ENCODE measurements around the gene SHF. TPM values are rescaled to one million over a fixed set of nuclear protein-coding genes. Genes with fewer than 3 reads are reported as not detected.

Gene SHF
- total RNA-seq, 1 experiment from 2014 or later, result 0.44 TPM

DNA sequence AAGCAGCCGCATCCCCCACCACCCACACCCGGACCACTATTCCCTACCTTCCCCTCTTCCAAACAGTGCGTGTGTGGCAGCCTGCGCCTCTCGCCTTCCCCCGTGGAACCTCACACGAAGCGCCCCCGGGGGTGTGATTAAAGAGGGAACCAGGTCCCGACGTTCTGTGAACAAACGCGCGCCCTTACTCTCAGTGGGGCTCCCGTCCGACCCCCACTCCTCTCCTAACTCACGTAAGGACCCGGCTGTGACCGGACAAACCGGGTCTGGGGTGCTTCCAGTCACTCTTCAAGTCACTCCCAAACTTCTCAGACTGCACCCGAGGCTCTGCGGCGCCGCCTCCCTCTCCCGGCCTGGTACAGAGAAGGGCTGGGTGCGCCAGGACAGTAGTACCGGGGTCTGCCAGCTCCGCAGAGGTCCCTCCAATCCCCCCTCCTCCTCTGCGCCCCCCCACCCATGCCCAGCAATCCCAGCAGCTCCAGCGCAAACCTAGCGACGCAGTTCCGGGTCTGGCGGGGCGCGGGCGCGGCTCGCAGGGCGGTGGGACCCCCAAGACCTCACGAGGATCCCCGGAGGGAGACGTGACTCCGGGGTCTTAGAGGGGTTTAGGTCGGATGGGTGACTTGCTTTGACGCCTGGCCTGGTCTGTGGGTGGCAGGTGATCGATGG lies 58.7 kb downstream of the SHF start:
- Mint-ChIP-seq H3K4me3 (ENCODE audit: unreplicated experiment) (peak overlapping the region; percentile 70), H3K4me1 (ENCODE audit: insufficient read depth, unreplicated experiment) (peaks cover 17% of the 10 kb centered on the region), H3K27ac (ENCODE audit: low read depth, unreplicated experiment) (no peak overlapping the region), H3K36me3 (ENCODE audit: insufficient read depth, unreplicated experiment) (peaks cover 2% of the 10 kb centered on the region), H3K9me3 (ENCODE audit: unreplicated experiment) (no peaks in the 10 kb centered on the region), H3K27me3 (ENCODE audit: insufficient read depth, unreplicated experiment) (peaks cover 21% of the 10 kb centered on the region)
- ChIA-PET POLR2A (interaction anchor here (1.1 to 1.3 kb wide), 3 partner anchors 27 to 273 kb away, joined by 3 to 9 read pairs (median 3); a partner anchor contains a TSS), CTCF (interaction anchor here (1.4 kb wide), 1 partner anchor 8 kb away, joined by 6 read pairs; no protein-coding TSS in a partner anchor)
- BruUV-seq (replicated peaks), result no TSS peak
- intact Hi-C loops (cut with micrococcal nuclease), result loop anchor here (5.0 kb wide), 1 partner anchor 328 kb away; no protein-coding TSS in a partner anchor
- no peak for DNase-seq (ENCODE audit: unreplicated experiment)
- TF ChIP-seq, protein P1, sequence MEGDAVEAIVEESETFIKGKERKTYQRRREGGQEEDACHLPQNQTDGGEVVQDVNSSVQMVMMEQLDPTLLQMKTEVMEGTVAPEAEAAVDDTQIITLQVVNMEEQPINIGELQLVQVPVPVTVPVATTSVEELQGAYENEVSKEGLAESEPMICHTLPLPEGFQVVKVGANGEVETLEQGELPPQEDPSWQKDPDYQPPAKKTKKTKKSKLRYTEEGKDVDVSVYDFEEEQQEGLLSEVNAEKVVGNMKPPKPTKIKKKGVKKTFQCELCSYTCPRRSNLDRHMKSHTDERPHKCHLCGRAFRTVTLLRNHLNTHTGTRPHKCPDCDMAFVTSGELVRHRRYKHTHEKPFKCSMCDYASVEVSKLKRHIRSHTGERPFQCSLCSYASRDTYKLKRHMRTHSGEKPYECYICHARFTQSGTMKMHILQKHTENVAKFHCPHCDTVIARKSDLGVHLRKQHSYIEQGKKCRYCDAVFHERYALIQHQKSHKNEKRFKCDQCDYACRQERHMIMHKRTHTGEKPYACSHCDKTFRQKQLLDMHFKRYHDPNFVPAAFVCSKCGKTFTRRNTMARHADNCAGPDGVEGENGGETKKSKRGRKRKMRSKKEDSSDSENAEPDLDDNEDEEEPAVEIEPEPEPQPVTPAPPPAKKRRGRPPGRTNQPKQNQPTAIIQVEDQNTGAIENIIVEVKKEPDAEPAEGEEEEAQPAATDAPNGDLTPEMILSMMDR (IDR thresholded peaks at IDR 0.05; ENCODE audit: unreplicated experiment), result no peak

DNA sequence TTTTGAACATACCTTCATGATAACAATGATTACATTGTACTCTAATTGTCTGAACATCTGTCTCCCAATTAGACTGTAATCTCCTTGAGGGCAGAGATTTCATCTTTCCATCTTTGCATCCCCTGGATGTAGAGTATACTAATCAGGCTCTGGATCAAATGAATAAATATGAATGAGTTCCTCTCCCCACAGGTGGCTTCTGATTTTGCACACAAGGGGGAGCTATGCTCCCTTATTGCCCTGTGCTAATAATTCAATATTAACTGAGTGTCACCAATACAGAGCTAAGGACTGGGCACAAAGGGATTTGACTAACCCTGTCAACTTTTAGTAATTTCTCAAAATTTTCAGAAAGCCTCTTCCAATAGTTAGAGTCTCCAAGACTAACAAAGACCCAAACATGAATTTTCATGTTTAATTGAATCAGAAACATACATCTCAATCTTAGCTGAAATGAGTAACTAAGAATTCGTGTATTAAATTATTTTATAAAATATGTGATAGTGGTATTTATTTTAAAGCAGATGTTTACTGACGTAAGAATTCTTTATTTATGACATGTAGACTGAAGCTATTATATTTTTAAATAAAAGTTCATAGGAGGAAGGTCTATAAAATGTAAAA lies 61.1 kb downstream of the SHF start:
- ChIA-PET POLR2A (interaction anchor here (0.6 to 1.9 kb wide), 8 partner anchors 9 to 161 kb away, joined by 3 to 8 read pairs (median 3); no protein-coding TSS in a partner anchor), CTCF (interaction anchor here (0.5 to 6.5 kb wide), 32 partner anchors 9 to 430 kb away, joined by 3 to 93 read pairs (median 4); partner anchors contain the start of gene DUOXA2)
- no TSS peak for BruUV-seq (replicated peaks)
- TF ChIP-seq, protein P1 (IDR thresholded peaks at IDR 0.05; ENCODE audit: unreplicated experiment), result peak; percentile 70
- no peak overlapping the region for H3K4me3 Mint-ChIP-seq (ENCODE audit: unreplicated experiment)
- intact Hi-C loops (cut with micrococcal nuclease), result loop anchor here (1.0 to 5.0 kb wide), 6 partner anchors 32 to 331 kb away; no protein-coding TSS in a partner anchor
- H3K36me3 Mint-ChIP-seq (ENCODE audit: insufficient read depth, unreplicated experiment), result no peaks in the 10 kb centered on the region
- no peak overlapping the region for H3K27ac Mint-ChIP-seq (ENCODE audit: low read depth, unreplicated experiment)
- DNase-seq (ENCODE audit: unreplicated experiment), result peak; percentile 63
- H3K9me3 Mint-ChIP-seq (ENCODE audit: unreplicated experiment), result no peaks in the 10 kb centered on the region
- H3K4me1 Mint-ChIP-seq (ENCODE audit: insufficient read depth, unreplicated experiment), result peaks cover 11% of the 10 kb centered on the region
- H3K27me3 Mint-ChIP-seq (ENCODE audit: insufficient read depth, unreplicated experiment), result peaks cover 21% of the 10 kb centered on the region

DNA sequence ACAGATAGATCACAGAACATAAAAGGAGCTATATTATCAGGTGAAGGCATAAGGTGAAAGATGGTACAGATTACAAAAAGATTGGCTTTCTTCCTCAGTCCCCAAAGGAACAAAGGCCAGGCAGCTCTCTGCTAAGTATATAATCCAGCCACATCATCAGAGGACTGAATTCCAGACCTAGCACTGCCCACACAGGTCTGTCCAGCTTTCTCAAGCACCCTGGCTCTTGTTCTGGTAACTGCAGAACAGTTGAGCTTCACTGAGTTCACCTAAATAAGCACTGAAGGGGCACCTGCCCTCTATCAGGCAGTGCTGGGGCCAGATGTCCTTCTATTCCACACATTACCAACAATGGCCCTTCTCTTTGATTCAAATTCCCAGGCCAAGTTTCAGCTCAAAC lies 64.4 kb downstream of the SHF start:
- peaks cover 21% of the 10 kb centered on the region for H3K27me3 Mint-ChIP-seq (ENCODE audit: insufficient read depth, unreplicated experiment)
- CTCF ChIA-PET, result interaction anchor here (0.5 to 6.5 kb wide), 5 partner anchors 22 to 277 kb away, joined by 3 to 93 read pairs (median 7); no protein-coding TSS in a partner anchor
- DNase-seq (ENCODE audit: unreplicated experiment), result no peak

More for the DNA sequence above, 64.4 kb downstream of the SHF start:
- no peak overlapping the region for H3K4me3 Mint-ChIP-seq (ENCODE audit: unreplicated experiment)
- intact Hi-C loops (cut with micrococcal nuclease), result no loop called here
- peaks cover 7% of the 10 kb centered on the region for H3K4me1 Mint-ChIP-seq (ENCODE audit: insufficient read depth, unreplicated experiment)
- no TSS peak for BruUV-seq (replicated peaks)
- no peaks in the 10 kb centered on the region for H3K9me3 Mint-ChIP-seq (ENCODE audit: unreplicated experiment)
- TF ChIP-seq, protein P1 (IDR thresholded peaks at IDR 0.05; ENCODE audit: unreplicated experiment), result no peak
- POLR2A ChIA-PET, result interaction anchor here (1.1 kb wide), 1 partner anchor 156 kb away, joined by 3 read pairs; no protein-coding TSS in a partner anchor
- no peak overlapping the region for H3K27ac Mint-ChIP-seq (ENCODE audit: low read depth, unreplicated experiment)
- H3K36me3 Mint-ChIP-seq (ENCODE audit: insufficient read depth, unreplicated experiment), result no peaks in the 10 kb centered on the region

All from MCF 10A (cell line).